IMR-90 (cell line): ENCODE measurements around the gene ANKIB1. TPM values are rescaled to one million over a fixed set of nuclear protein-coding genes. Genes with fewer than 3 reads are reported as not detected.

Experiments
- ATAC-seq: fragments of 200-7000 bp; cut with Tn5 transposase; 2 replicates; pipeline ENCODE4 v1.9.1; 2020; ENCODE audit warnings: low read depth, mild to moderate bottlenecking, moderate library complexity
- BruUV-seq: library from RNA; stranded (reverse); fragments of 400-500 nt; replicated peaks from 2 replicates; lab custom pipeline; 2021; lab: Mats Ljungman, UMichigan
- CTCF ChIA-PET: fragments of 300-600 bp; formaldehyde crosslinking; extraction: SDS; loops from one replicate; lab custom pipeline; 2021; ENCODE audit warnings: antibody characterized with exemption; lab: Yijun Ruan, JAX
- POLR2A ChIA-PET: fragments of 300-600 bp; sonication (Branson Sonifier 250); formaldehyde crosslinking; loops from one replicate; lab custom pipeline; 2022; ENCODE audit warnings: antibody characterized with exemption; ENCODE audit not compliant: unreplicated experiment; lab: Charles Lee
- DNase-seq: peaks from one replicate; pipeline ENCODE4 v3.0.0; 2013
- H2AFZ ChIP-seq: replicated peaks from 2 replicates; pipeline ENCODE3; 2013; ENCODE audit warnings: low read length, mild to moderate bottlenecking; ENCODE audit not compliant: poor library complexity
- H2AK5ac ChIP-seq: 2 replicates; pipeline ENCODE4 v1.6.1; 2013; ENCODE audit warnings: low read depth, low read length, inconsistent platforms
- H2AK9ac ChIP-seq: replicated peaks from 2 replicates; pipeline ENCODE3; 2013; ENCODE audit warnings: mild to moderate bottlenecking, low read depth, low read length, moderate library complexity; ENCODE audit not compliant: poor library complexity
- H2BK120ac ChIP-seq: 2 replicates; pipeline ENCODE4 v1.6.1; 2013; ENCODE audit warnings: low read depth, low read length, inconsistent platforms
- H2BK15ac ChIP-seq: 3 replicates; pipeline ENCODE4 v1.6.1; 2013; ENCODE audit warnings: low read depth, low read length, inconsistent platforms
- H2BK20ac ChIP-seq: 2 replicates; pipeline ENCODE4 v1.6.1; 2013; ENCODE audit warnings: low read depth, mild to moderate bottlenecking, inconsistent platforms, low read length, moderate library complexity
- H2BK5ac ChIP-seq: 2 replicates; pipeline ENCODE4 v1.6.1; 2013; ENCODE audit warnings: mild to moderate bottlenecking, low read depth, low read length, inconsistent platforms; ENCODE audit not compliant: poor library complexity, severe bottlenecking
- H3K14ac ChIP-seq: replicated peaks from 2 replicates; pipeline ENCODE4 v1.6.1; 2013; ENCODE audit warnings: low read depth, low read length, inconsistent platforms
- H3K18ac ChIP-seq: 2 replicates; pipeline ENCODE4 v1.6.1; 2013; ENCODE audit warnings: low read depth, low read length, control low read depth
- H3K23ac ChIP-seq: 2 replicates; pipeline ENCODE4 v1.6.1; 2013; ENCODE audit warnings: low read depth, low read length, inconsistent platforms
- H3K27ac ChIP-seq: 2 replicates; pipeline ENCODE4 v1.5.1; 2013; ENCODE audit warnings: mild to moderate bottlenecking, control low read depth, low read length; ENCODE audit not compliant: insufficient read depth
- H3K27me3 ChIP-seq: 2 replicates; pipeline ENCODE4 v1.6.1; 2013; ENCODE audit warnings: low read length; ENCODE audit not compliant: control insufficient read depth, insufficient read depth
- H3K36me3 ChIP-seq: 2 replicates; pipeline ENCODE4 v1.6.1; 2013; ENCODE audit warnings: low read length, mixed read lengths; ENCODE audit not compliant: control insufficient read depth, insufficient read depth
- H3K4ac ChIP-seq: 2 replicates; pipeline ENCODE4 v1.6.1; 2013; ENCODE audit warnings: low read depth, low read length, inconsistent platforms
- H3K4me1 ChIP-seq: 2 replicates; pipeline ENCODE4 v1.6.1; 2013; ENCODE audit warnings: low read length, mixed read lengths; ENCODE audit not compliant: control insufficient read depth, insufficient read depth
- H3K4me2 ChIP-seq: 2 replicates; pipeline ENCODE4 v1.6.1; 2013; ENCODE audit warnings: low read depth, mild to moderate bottlenecking, control low read depth, low read length, moderate library complexity
- H3K4me3 ChIP-seq: 2 replicates; pipeline ENCODE4 v1.5.1; 2013; ENCODE audit warnings: low read depth, mild to moderate bottlenecking, control low read depth, low read length, moderate library complexity; ENCODE audit not compliant: insufficient read depth
- H3K56ac ChIP-seq: 2 replicates; pipeline ENCODE4 v1.6.1; 2013; ENCODE audit warnings: low read length, inconsistent platforms; ENCODE audit not compliant: insufficient read depth; ENCODE audit errors: extremely low read depth
- H3K79me1 ChIP-seq, 2 experiments: 2 replicates each; pipeline ENCODE4 v1.6.1; 2013; ENCODE audit warnings: low read length in 2 of 2, inconsistent platforms in 1 of 2, low read depth in 1 of 2
- H3K9ac ChIP-seq: 2 replicates; pipeline ENCODE4 v1.6.1; 2013; ENCODE audit warnings: low read depth, low read length, control low read depth
- H3K9me1 ChIP-seq: 2 replicates; pipeline ENCODE4 v1.6.1; 2013; ENCODE audit warnings: low read length, inconsistent platforms; ENCODE audit not compliant: insufficient read depth
- H3K9me3 ChIP-seq: 2 replicates; pipeline ENCODE4 v1.6.1; 2013; ENCODE audit warnings: low read length; ENCODE audit not compliant: control insufficient read depth, insufficient read depth
- H4K20me1 ChIP-seq: 2 replicates; pipeline ENCODE4 v1.6.1; 2013; ENCODE audit warnings: low read length, inconsistent platforms; ENCODE audit not compliant: insufficient read depth
- H4K5ac ChIP-seq: 2 replicates; pipeline ENCODE4 v1.6.1; 2013; ENCODE audit warnings: mild to moderate bottlenecking, low read depth, low read length, control low read depth
- H4K8ac ChIP-seq, 2 experiments: 2 replicates each; pipeline ENCODE4 v1.6.1; 2013; ENCODE audit warnings: low read depth in 2 of 2, low read length in 2 of 2, control low read depth in 1 of 2, inconsistent platforms in 1 of 2
- H4K91ac ChIP-seq: 2 replicates; pipeline ENCODE4 v1.6.1; 2013; ENCODE audit warnings: low read depth, low read length, inconsistent platforms; ENCODE audit not compliant: insufficient read depth
- BHLHE40 ChIP-seq: fragments of 150-350 bp; IDR thresholded peaks from 2 replicates; pipeline ENCODE4 v1.6.1; 2016; ENCODE audit warnings: mild to moderate bottlenecking, low read depth, low read length
- CTCF ChIP-seq: conservative IDR thresholded peaks from 2 replicates; pipeline ENCODE4 v1.5.1; 2012; ENCODE audit warnings: mild to moderate bottlenecking, low read depth, low read length, improper control_type of control experiment
- MAFK ChIP-seq: IDR thresholded peaks from 2 replicates; pipeline ENCODE4 v1.6.1; 2012; ENCODE audit warnings: low read depth, low read length, improper control_type of control experiment
- RCOR1 ChIP-seq: IDR thresholded peaks from 2 replicates; pipeline ENCODE4 v1.6.1; 2012; ENCODE audit warnings: mild to moderate bottlenecking, low read length, improper control_type of control experiment; ENCODE audit not compliant: insufficient replicate concordance
- WGBS, 2 experiments: methylation state at CpG; one replicate each; pipeline versions ENCODE4 v1.1.5 to v1.1.7; 2013; ENCODE audit warnings: missing lambda C conversion rate in 2 of 2; ENCODE audit not compliant: insufficient read length in 1 of 2; ENCODE audit errors: extremely low coverage in 2 of 2; 5-methylcytosine and 5-hydroxymethylcytosine counted together
- dilution Hi-C: fragments of 300-500 bp; cut with HindIII; formaldehyde crosslinking; loops from one replicate; pipeline ENCODE4 v1.14.3; 2018; ENCODE audit warnings: low sequenced_read_pairs; ENCODE audit not compliant: unreplicated experiment
- in situ Hi-C: fragments of 300-500 bp; cut with MboI; formaldehyde crosslinking; loops from 3 replicates; pipeline ENCODE4 v1.14.3; 2019; ENCODE audit warnings: low sequenced_read_pairs, inconsistent platforms, mixed read lengths
- intact Hi-C: fragments of 100-400 bp; cut with micrococcal nuclease; formaldehyde crosslinking; loops from 2 replicates; pipeline ENCODE4 v1.10.0; 2022
- polyA plus RNA-seq, 3 experiments: library from polyadenylated mRNA; depleted of rRNA; stranded (reverse); fragments of >200 nt; gene quantifications; 2 replicates each; pipeline ENCODE4 v1.2.3, GENCODE V29; 2012; ENCODE audit warnings: low replicate concordance in 1 of 3
- total RNA-seq: library from RNA; depleted of rRNA; stranded (reverse); fragments of >200 nt; gene quantifications from 2 replicates; pipeline ENCODE4 v1.2.3, GENCODE V29; 2012
- TF ChIP-seq, protein P1 (sequence below): fragments of 150-350 bp; IDR thresholded peaks from 2 replicates; pipeline ENCODE4 v1.6.1; 2017; ENCODE audit warnings: mild to moderate bottlenecking, antibody characterized with exemption, low read length, low read depth

ANKIB1 gene
- total and polyA plus RNA-seq, 2 of the 4 experiments (the other 2 are of a cell fraction) = 18.7 to 33.9 TPM

GRCh38 chr7:92255308-92255707, 9.5 kb downstream of the ANKIB1 start:
- in situ Hi-C loops = no loop called here
- POLR2A ChIA-PET = no interaction called here

More at GRCh38 chr7:92255308-92255707, 9.5 kb downstream of the ANKIB1 start:
- H3K4ac ChIP-seq = no peak overlapping the region
- peak; percentile 93 for DNase-seq
- no peak overlapping the region for H3K56ac ChIP-seq
- H2BK20ac ChIP-seq = no peak overlapping the region
- no peak overlapping the region for H2AK5ac ChIP-seq
- no TSS peak for BruUV-seq
- no peak overlapping the region for H4K5ac ChIP-seq
- H3K9me1 ChIP-seq = no peaks in the 10 kb centered on the region; the same call in 1 of the 2 replicates
- dilution Hi-C loops (no loop called here), intact Hi-C loops (no loop called here)
- H4K8ac ChIP-seq = no peak overlapping the region
- H2BK120ac ChIP-seq = no peak overlapping the region
- H2BK15ac ChIP-seq = no peak overlapping the region
- H2AK9ac ChIP-seq = no peak overlapping the region
- no peak overlapping the region for H3K23ac ChIP-seq
- no peaks in the 10 kb centered on the region for H3K27me3 ChIP-seq
- H2AFZ ChIP-seq = no peak overlapping the region
- H3K4me2 ChIP-seq = peak overlapping the region; percentile 16
- H4K91ac ChIP-seq = no peak overlapping the region
- no peak overlapping the region for H3K18ac ChIP-seq
- H3K79me1 ChIP-seq = peaks cover 32 to 49% of the 10 kb centered on the region in 2 experiments
- H3K4me3 ChIP-seq = no peak overlapping the region
- no peak overlapping the region for H3K9ac ChIP-seq
- no peaks in the 10 kb centered on the region; the same call in 1 of the 2 replicates for H3K9me3 ChIP-seq
- no peaks in the 10 kb centered on the region; the same call in 1 of the 2 replicates for H3K4me1 ChIP-seq
- no peak for TF ChIP-seq BHLHE40
- no peak for TF ChIP-seq CTCF
- 0 out of 2 replicates have a peak, but pooled peaks have one; percentile 35 for TF ChIP-seq MAFK
- peak; percentile 75 for TF ChIP-seq RCOR1
- TF ChIP-seq, protein P1, sequence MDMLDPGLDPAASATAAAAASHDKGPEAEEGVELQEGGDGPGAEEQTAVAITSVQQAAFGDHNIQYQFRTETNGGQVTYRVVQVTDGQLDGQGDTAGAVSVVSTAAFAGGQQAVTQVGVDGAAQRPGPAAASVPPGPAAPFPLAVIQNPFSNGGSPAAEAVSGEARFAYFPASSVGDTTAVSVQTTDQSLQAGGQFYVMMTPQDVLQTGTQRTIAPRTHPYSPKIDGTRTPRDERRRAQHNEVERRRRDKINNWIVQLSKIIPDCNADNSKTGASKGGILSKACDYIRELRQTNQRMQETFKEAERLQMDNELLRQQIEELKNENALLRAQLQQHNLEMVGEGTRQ = 0 out of 2 replicates have a peak, but pooled peaks have one; percentile 14
- no peaks in the 10 kb centered on the region for H3K36me3 ChIP-seq
- H3K27ac ChIP-seq = no peak overlapping the region
- CTCF ChIA-PET = interaction anchor here (0.6 kb wide), 1 partner anchor 263 kb away, joined by 3 read pairs; no protein-coding TSS in a partner anchor
- H2BK5ac ChIP-seq = no peak overlapping the region
- no CpG with 5 or more reads among the region's 4 CpGs for WGBS, 2 experiments
- no peak overlapping the region for H3K14ac ChIP-seq
- peak; percentile 96 for ATAC-seq
- peaks cover 58% of the 10 kb centered on the region for H4K20me1 ChIP-seq
